ENCODE data around the gene CEP112. TPM values are rescaled to one million over a fixed set of nuclear protein-coding genes. Genes with fewer than 3 reads are reported as not detected.

The CEP112 gene
- total and polyA plus RNA-seq, 2 of the 13 experiments (the other 11 are each of a cell fraction or from before 2014, with no cell fraction given): 1.2 to 3.4 TPM

DNA sequence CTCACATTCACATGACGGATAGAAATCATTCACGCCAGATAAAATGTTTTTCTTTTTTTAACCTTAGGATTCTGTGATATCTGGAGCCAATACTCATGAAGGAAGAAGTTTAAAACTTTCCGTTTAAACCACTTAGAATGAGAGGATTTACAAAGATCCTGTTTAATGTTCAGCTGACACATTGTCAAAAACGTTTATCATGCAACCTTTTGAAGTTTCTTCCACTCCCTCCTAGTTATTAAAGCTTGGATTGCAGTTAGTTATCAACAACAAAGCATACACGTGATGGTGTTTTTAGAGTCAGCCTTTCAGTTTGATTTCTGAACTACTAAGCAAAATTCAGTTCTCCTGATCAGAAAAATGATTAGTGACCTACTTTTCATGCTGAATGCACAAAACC, 487.2 kb downstream of the CEP112 start:
- CTCF ChIA-PET (ENCODE audit: low intra/inter-chr PET ratio, low total read pairs): no interaction called here
- Histone ChIP-seq H3K9ac (ENCODE audit: insufficient read depth, low read depth, low read length) (no peak overlapping the region), H3K36me3 (replicated peaks in 1 of 2; ENCODE audit: control insufficient read depth in 1 of 2, insufficient read depth in 2 of 2, low read length in 2 of 2) (no peaks in the 10 kb centered on the region), H4K20me1 (ENCODE audit: insufficient read depth, low read length) (no peaks in the 10 kb centered on the region), H3K27me3 (ENCODE audit: control insufficient read depth in 1 of 2, insufficient read depth in 2 of 2, low read length in 2 of 2) (no peaks in the 10 kb centered on the region), H3K4me1 (ENCODE audit: insufficient read depth, low read length) (peaks cover 12% of the 10 kb centered on the region; the same call in 1 of the 2 replicates), H3K9me3 (ENCODE audit: low read length) (no peaks in the 10 kb centered on the region), H3K4me3 (replicated peaks in 1 of 3; ENCODE audit: insufficient read depth in 1 of 3, low read depth in 2 of 3, low read length in 3 of 3) (no peak overlapping the region), H2AFZ (ENCODE audit: low read length) (no peak overlapping the region), H3K4me2 (ENCODE audit: low read depth, low read length) (no peak overlapping the region), H3K79me2 (ENCODE audit: insufficient read depth, low read length) (no peaks in the 10 kb centered on the region), H3K27ac (ENCODE audit: extremely low read length, insufficient read depth, low read length) (no peak overlapping the region)
- in situ Hi-C loops (cut with HindIII; ENCODE audit: extremely low pct_ligation_motif_present, low pct_unique_long_range_greater_than_20kb) (no loop called here), intact Hi-C loops (cut with micrococcal nuclease; ENCODE audit: unreplicated experiment) (no loop called here)
- POLR2A ChIA-PET: no interaction called here
- FAIRE-seq (no peak), DNase-seq (ENCODE audit: low spot score) (no peak), ATAC-seq (no peak)
- 72% methylated on average over 5 of the region's 5 CpGs for WGBS (ENCODE audit: low lambda C conversion rate)
- TF ChIP-seq, protein P1, sequence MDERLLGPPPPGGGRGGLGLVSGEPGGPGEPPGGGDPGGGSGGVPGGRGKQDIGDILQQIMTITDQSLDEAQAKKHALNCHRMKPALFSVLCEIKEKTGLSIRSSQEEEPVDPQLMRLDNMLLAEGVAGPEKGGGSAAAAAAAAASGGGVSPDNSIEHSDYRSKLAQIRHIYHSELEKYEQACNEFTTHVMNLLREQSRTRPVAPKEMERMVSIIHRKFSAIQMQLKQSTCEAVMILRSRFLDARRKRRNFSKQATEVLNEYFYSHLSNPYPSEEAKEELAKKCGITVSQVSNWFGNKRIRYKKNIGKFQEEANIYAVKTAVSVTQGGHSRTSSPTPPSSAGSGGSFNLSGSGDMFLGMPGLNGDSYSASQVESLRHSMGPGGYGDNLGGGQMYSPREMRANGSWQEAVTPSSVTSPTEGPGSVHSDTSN (CRISPR knock-in tag; IDR thresholded peaks at IDR 0.05): no peak
- TF ChIP-seq, protein P2, sequence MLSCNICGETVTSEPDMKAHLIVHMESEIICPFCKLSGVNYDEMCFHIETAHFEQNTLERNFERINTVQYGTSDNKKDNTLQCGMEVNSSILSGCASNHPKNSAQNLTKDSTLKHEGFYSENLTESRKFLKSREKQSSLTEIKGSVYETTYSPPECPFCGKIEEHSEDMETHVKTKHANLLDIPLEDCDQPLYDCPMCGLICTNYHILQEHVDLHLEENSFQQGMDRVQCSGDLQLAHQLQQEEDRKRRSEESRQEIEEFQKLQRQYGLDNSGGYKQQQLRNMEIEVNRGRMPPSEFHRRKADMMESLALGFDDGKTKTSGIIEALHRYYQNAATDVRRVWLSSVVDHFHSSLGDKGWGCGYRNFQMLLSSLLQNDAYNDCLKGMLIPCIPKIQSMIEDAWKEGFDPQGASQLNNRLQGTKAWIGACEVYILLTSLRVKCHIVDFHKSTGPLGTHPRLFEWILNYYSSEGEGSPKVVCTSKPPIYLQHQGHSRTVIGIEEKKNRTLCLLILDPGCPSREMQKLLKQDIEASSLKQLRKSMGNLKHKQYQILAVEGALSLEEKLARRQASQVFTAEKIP (CRISPR knock-in tag; IDR thresholded peaks at IDR 0.05; ENCODE audit: borderline replicate concordance): no peak
- no peak for TF ChIP-seq HMG20B (CRISPR knock-in tag; conservative IDR thresholded peaks at IDR 0.05)
- no TSS peak for BruUV-seq (replicated peaks)

GRCh38 chr17:65703891-65704290, 488.0 kb downstream of the CEP112 start:
- FAIRE-seq (no peak), ATAC-seq (no peak), DNase-seq (ENCODE audit: low spot score) (no peak)
- ChIA-PET CTCF (ENCODE audit: low intra/inter-chr PET ratio, low total read pairs) (no interaction called here), POLR2A (no interaction called here)
- BruUV-seq (replicated peaks): no TSS peak
- Histone ChIP-seq H3K4me1 (ENCODE audit: insufficient read depth, low read length) (peaks cover 21% of the 10 kb centered on the region), H3K27me3 (ENCODE audit: control insufficient read depth in 1 of 2, insufficient read depth in 2 of 2, low read length in 2 of 2) (no peaks in the 10 kb centered on the region), H3K36me3 (replicated peaks in 1 of 2; ENCODE audit: control insufficient read depth in 1 of 2, insufficient read depth in 2 of 2, low read length in 2 of 2) (no peaks in the 10 kb centered on the region), H2AFZ (ENCODE audit: low read length) (no peak overlapping the region), H3K9me3 (ENCODE audit: low read length) (no peaks in the 10 kb centered on the region), H3K79me2 (ENCODE audit: insufficient read depth, low read length) (no peaks in the 10 kb centered on the region), H3K4me3 (replicated peaks in 1 of 3; ENCODE audit: insufficient read depth in 1 of 3, low read depth in 2 of 3, low read length in 3 of 3) (no peak overlapping the region), H3K27ac (ENCODE audit: extremely low read length, insufficient read depth, low read length) (no peak overlapping the region), H4K20me1 (ENCODE audit: insufficient read depth, low read length) (no peaks in the 10 kb centered on the region), H3K4me2 (ENCODE audit: low read depth, low read length) (no peak overlapping the region), H3K9ac (ENCODE audit: insufficient read depth, low read depth, low read length) (no peak overlapping the region)
- TF ChIP-seq SP5 (CRISPR knock-in tag; IDR thresholded peaks at IDR 0.05; ENCODE audit: borderline replicate concordance, low read depth): no peak
- intact Hi-C loops (cut with micrococcal nuclease; ENCODE audit: unreplicated experiment) (no loop called here), in situ Hi-C loops (cut with HindIII; ENCODE audit: extremely low pct_ligation_motif_present, low pct_unique_long_range_greater_than_20kb) (no loop called here)
- WGBS (ENCODE audit: low lambda C conversion rate): 87% methylated on average over 9 of the region's 9 CpGs

All from HepG2 (cell line).